Stomach (tissue), 4 donors: ENCODE results near the gene UFSP2.

Source experiments
- EP300 ChIP-seq: sonication (generic); formaldehyde crosslinking; IDR thresholded peaks from one replicate; pipeline ENCODE4 v1.6.1; 2017; ENCODE audit warnings: antibody characterized with exemption
- POLR2A ChIP-seq, 4 donors: fragments of 450-650 bp; IDR thresholded peaks; one replicate each; pipeline ENCODE4 v1.6.1; 2016; ENCODE audit warnings: antibody characterized with exemption in 4 of 4, control low read depth in 2 of 4, mild to moderate bottlenecking in 1 of 4, moderate library complexity in 1 of 4
- TF ChIP-seq, protein P1 (sequence below), 7 experiments: fragments of 450-650 bp in 4 of 7; fragments of 200-600 bp in 3 of 7; sonication (generic) in 3 of 7; IDR thresholded peaks; one replicate each; pipeline ENCODE4 v1.5.1; 2016 to 2019; ENCODE audit warnings: antibody characterized with exemption in 7 of 7, control low read depth in 2 of 7, mild to moderate bottlenecking in 1 of 7

DNA sequence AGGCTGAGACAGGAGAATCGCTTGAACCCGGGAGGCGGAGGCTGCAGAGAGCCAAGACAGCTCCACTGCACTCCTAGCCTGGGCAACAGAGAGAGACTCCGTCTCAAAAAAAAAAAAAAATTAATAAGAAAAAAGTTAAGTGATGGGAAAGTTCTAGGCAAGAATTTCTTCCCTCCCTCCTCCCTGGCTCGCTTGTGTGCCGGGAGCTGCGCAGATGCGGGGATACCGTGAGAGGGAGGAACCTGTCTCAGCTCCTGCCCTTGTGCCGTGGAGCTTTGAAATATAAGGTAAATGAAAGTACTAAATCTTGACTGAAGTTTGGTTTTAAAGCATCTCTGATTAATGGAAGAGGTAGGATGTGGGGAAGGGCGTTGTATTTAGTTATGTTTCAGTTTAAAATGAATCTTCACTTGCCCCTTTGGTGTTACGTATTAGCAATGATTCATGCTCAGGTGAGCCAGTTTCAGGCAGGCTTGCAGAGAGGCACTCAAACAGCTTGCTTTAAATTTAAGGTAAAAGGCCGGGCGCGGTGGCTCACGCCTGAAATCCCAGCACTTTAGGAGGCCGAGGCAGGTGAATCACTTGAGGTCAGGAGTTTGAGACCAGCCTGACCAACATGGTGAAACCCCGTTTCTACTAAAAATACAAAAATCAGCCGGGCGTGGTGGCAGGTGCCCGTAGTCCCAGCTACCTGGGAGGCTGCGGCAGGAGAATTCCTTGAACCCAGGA lies 1.4 kb upstream of the UFSP2 start:
- TF ChIP-seq EP300: no peak
- TF ChIP-seq, protein P1, sequence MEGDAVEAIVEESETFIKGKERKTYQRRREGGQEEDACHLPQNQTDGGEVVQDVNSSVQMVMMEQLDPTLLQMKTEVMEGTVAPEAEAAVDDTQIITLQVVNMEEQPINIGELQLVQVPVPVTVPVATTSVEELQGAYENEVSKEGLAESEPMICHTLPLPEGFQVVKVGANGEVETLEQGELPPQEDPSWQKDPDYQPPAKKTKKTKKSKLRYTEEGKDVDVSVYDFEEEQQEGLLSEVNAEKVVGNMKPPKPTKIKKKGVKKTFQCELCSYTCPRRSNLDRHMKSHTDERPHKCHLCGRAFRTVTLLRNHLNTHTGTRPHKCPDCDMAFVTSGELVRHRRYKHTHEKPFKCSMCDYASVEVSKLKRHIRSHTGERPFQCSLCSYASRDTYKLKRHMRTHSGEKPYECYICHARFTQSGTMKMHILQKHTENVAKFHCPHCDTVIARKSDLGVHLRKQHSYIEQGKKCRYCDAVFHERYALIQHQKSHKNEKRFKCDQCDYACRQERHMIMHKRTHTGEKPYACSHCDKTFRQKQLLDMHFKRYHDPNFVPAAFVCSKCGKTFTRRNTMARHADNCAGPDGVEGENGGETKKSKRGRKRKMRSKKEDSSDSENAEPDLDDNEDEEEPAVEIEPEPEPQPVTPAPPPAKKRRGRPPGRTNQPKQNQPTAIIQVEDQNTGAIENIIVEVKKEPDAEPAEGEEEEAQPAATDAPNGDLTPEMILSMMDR (IDR thresholded peaks at IDR 0.05): no peak
- TF ChIP-seq POLR2A (IDR thresholded peaks at IDR 0.05): no peak
